ENCODE data around the gene CLMN. TPM values are rescaled to one million over a fixed set of nuclear protein-coding genes. Genes with fewer than 3 reads are reported as not detected.

CLMN gene
- total and polyA plus RNA-seq, 2 experiments from 2014 or later: 3.2 to 5.7 TPM

GRCh38 chr14:95274279-95274678 lies 45.4 kb downstream of the CLMN start:
- H3K9me3 Mint-ChIP-seq: peaks cover 10% of the 10 kb centered on the region; the same call in 1 of the 3 replicates
- no peak for DNase-seq (ENCODE audit: low spot score)

More at GRCh38 chr14:95274279-95274678, 45.4 kb downstream of the CLMN start:
- Histone ChIP-seq H3K4me2 (no peak overlapping the region), H3F3A (replicated peaks; ENCODE audit: low read depth) (no peaks in the 10 kb centered on the region), H3K36me3 (ENCODE audit: insufficient read depth) (no peaks in the 10 kb centered on the region), H2AFZ (no peak overlapping the region), H3K79me2 (replicated peaks; ENCODE audit: insufficient read depth) (no peaks in the 10 kb centered on the region), H3K4me3 (no peak overlapping the region), H3K27ac (ENCODE audit: low read depth) (no peak overlapping the region), H4K20me1 (replicated peaks; ENCODE audit: insufficient read depth) (no peaks in the 10 kb centered on the region), H3K9me2 (ENCODE audit: insufficient read depth) (peaks cover 9% of the 10 kb centered on the region), H3K27me3 (ENCODE audit: insufficient read depth) (no peaks in the 10 kb centered on the region), H3K4me1 (ENCODE audit: insufficient read depth) (0 out of 2 replicates have a peak, but pooled peaks cover 7% of the 10 kb centered on the region)
- Mint-ChIP-seq H3K27ac (no peak overlapping the region), H3K4me3 (no peak overlapping the region), H3K36me3 (ENCODE audit: low read depth) (peaks cover 3% of the 10 kb centered on the region; the same call in 1 of the 3 replicates), H3K4me1 (peaks cover 8% of the 10 kb centered on the region), H3K27me3 (ENCODE audit: insufficient read depth, low read depth, poor library complexity) (peaks cover 9% of the 10 kb centered on the region)
- no peak for ATAC-seq
- TF ChIP-seq EZH2 (IDR thresholded peaks at IDR 0.05; ENCODE audit: low read depth, unreplicated experiment): no peak
- no peak for TF ChIP-seq REST (IDR thresholded peaks at IDR 0.05; ENCODE audit: unreplicated experiment)
- no peak for TF ChIP-seq CTCF (conservative IDR thresholded peaks at IDR 0.05; ENCODE audit: low read depth in 2 of 2)
- no peak for TF ChIP-seq POLR2AphosphoS5 (IDR thresholded peaks at IDR 0.05; ENCODE audit: low read depth)
- no peak for TF ChIP-seq ZNF462 (CRISPR knock-in tag; IDR thresholded peaks at IDR 0.05)
- no peak for TF ChIP-seq CREB1 (CRISPR knock-in tag; IDR thresholded peaks at IDR 0.05; ENCODE audit: low read depth)
- TF ChIP-seq ZNF331 (CRISPR knock-in tag; IDR thresholded peaks at IDR 0.05; ENCODE audit: low read depth): no peak
